HG02938 (cell line): ENCODE results near the gene STOML2.
A peak's percentile ranks its signal among the peaks of the same experiment; 100 is the strongest.
"Not testable (repeated sequence)": the region's sequence is repeated elsewhere in the genome, so short reads cannot be mapped to it uniquely, and the experiment has no call there.

Experiments
- ATAC-seq: cut with Tn5 transposase; IDR thresholded peaks from one replicate; pipeline ENCODE4 v1.9.1; 2021; ENCODE audit warnings: mild to moderate bottlenecking, moderate library complexity; ENCODE audit not compliant: unreplicated experiment

STOML2 gene, protein sequence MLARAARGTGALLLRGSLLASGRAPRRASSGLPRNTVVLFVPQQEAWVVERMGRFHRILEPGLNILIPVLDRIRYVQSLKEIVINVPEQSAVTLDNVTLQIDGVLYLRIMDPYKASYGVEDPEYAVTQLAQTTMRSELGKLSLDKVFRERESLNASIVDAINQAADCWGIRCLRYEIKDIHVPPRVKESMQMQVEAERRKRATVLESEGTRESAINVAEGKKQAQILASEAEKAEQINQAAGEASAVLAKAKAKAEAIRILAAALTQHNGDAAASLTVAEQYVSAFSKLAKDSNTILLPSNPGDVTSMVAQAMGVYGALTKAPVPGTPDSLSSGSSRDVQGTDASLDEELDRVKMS

GRCh38 chr9:35102769-35103659 lies at the start of gene STOML2:
STOML2 (minus strand) TSS chr9:35103131; CDS start chr9:35103094, 37 bp downstream.
- peak; percentile 87 for ATAC-seq

GRCh38 chr9:35147941-35148563 lies 45.1 kb upstream of the STOML2 start:
- ATAC-seq: not testable (repeated sequence)

DNA sequence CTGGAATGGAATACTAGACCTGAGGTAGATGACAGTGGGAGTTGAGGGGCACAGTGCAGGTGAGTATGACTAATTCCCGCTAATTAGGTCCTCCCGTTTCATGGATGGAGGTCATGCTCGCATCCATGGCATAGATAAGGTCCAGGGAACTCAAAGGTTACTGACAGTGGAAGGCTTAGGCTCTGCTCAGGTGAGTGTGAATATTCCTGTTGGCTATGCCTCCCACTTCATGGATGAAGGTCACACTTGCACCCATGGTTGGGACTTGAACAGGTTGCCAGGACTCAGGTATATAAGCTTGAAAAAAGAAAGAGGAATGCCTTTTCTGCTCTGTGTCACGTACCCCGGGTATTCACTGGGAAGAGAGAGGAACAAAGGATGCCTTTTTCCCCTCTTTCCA lies 39.1 kb upstream of the STOML2 start:
- ATAC-seq: no peak

GRCh38 chr9:35140093-35140492 lies 37.2 kb upstream of the STOML2 start:
- ATAC-seq: no peak

GRCh38 chr9:35136866-35137265 lies 33.9 kb upstream of the STOML2 start:
- no peak for ATAC-seq

DNA sequence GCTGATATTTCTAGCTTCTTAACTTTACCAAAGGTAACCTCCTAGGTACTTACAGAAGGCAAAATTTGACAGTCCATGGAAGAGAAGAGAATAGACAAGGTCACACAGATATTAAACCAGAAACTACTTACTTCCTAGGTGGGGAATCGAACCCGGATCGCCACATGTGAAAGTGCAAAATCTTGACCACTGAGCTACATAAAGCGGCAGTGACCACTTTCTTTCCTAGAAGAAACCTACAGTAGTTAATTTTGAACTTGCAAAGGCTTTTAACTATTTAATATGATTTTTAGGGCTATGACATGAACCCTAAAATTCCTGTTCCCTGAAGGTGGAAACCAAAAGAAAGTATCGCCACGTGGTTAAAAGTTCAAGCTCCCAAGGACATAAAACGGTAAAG lies 33.1 kb upstream of the STOML2 start:
- ATAC-seq: no peak

- ATAC-seq: no peak
Observed at GRCh38 chr9:35134920-35135319, 32.0 kb upstream of the STOML2 start.

DNA sequence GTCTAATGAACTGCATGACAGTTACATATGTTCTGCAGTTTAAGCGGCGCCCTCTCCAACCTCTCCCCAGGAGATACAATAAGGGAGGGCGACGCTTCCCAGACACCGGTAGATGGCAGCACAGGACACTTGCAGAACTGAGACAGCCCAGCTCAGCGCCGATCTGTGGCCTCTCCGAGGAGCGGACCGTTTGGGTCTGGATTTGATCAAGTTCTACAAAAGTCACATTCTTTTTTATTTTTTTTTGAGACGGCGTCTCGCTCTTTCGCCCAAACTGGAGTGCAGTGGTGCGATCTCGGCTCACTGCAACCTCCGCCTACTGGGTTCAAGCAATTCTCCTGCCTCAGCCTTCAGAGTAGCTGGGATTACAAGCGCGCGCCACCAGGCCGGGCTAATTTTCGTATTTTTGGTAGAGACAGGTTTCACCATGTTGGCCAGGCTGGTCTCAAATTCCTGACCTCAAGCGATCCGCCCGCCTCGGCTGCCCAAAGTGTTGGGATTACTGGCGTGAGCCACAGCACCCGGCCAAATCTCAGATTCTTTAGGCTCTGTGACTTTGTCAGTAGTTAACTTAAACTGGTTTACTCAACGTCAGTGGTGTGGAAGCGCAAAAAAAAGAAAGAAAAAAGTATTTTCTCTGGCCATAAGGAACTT lies 14.1 kb upstream of the STOML2 start:
- peak; percentile 47 for ATAC-seq

DNA sequence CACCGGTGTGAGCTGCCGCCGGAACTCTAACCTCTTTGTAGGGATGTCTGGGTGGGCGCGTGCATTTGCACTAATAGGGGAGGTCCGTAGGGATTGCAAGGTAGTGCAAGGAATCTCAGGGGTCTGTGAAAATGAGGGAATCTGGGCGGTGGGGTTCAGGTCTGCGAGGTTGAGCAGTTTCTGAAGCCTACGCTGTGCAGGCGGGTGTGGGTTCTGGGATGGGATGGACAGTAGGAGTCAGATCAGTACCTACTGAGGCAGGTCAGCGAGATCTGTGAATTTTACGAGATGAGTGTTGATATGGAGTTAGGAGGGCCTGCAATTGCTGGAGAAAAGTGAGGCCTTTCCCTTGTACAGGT lies 13.6 kb upstream of the STOML2 start:
- no peak for ATAC-seq

GRCh38 chr9:35115680-35116538 lies 13.0 kb upstream of the STOML2 start, which contains the start of gene ATOSB:
ATOSB (minus strand) TSS chr9:35115862; CDS start chr9:35108274, 7,588 bp downstream.
- ATAC-seq: peak; percentile 62

DNA sequence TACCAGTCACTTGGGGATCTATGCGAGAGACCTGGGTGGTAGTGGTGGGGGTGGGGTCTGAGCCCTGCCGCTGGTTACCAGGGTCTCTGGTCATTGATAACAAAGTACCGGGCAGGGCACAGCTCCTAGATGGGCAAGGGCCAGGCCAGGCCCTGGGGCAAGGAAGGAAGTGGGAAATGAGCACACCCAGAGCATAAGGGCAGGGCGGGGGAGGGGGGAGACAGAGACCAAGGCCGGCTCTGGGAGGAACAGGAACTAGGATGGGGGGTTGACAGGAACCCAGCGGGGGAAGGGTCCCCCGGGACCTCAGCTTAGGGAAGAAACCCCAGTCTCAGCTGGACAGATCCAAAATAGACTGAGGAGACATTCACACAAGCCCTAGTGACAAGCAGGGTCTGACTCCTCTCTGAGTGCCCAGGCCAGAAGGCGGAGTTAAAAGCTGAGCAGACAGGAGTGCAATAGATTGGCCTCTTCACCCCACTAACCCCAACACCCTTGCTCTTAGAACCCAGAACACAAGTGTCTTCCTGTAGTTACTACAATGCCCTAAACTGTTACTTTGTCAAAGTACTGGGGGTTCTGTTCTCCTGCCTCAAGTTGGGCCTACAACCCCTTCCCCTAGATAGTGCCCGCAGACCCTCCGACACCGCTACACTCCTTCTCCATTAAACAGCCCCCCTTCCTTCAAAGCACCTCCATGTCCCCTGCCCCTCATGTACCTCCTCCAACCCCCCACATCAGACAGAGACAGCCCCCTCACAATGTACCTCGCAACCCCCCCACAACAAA lies 12.1 kb upstream of the STOML2 start:
- no peak for ATAC-seq

- ATAC-seq: no peak
Observed at GRCh38 chr9:35114113-35114839, 11.3 kb upstream of the STOML2 start.

- no peak for ATAC-seq
Observed at GRCh38 chr9:35112257-35113020, 9.5 kb upstream of the STOML2 start.

DNA sequence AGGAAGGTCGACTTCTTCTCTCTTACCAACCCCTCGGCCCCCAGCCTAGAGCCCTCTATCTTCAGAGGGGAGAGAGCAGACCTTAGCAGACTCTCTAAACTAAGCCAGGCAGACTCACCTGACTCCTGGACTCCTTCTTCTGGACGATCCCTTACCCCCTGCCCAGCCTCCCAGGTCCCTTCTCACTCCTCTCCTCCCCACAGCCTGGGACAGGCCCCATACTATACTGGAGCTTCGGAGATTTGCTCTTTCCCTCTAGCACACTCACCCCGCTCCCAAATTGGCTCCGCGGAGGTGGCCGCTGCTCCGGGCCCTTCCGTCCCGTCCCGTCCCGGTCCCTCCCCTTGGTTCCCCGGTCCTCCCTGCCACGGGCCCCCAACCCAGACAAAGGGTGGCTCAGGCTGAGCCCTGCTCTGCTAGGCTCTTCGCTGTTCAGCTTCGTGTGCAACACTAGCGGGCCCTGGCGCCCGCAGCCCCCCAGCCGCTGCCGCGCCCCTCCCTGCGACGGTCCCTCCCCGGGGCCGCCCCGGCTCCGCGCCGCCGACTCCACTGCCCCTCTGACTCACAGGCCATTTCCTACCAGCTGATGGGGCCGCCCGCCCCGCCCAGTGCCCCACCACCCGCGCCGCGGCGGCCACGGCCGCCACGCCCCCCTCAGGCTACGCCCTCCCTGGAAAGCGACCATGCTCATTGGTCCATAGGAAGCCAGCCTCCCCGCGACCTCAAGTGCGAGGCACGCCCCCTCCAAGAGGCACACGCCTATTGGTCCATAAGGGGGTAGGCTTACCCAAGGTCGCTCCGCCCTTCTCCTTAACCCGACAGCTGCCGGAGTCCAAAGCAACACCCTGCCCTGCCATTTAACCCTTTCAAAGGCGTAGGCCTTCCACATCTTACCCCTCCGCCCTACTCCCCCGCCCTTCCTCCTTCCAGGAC lies 8.3 kb upstream of the STOML2 start:
- peak; percentile 62 for ATAC-seq

DNA sequence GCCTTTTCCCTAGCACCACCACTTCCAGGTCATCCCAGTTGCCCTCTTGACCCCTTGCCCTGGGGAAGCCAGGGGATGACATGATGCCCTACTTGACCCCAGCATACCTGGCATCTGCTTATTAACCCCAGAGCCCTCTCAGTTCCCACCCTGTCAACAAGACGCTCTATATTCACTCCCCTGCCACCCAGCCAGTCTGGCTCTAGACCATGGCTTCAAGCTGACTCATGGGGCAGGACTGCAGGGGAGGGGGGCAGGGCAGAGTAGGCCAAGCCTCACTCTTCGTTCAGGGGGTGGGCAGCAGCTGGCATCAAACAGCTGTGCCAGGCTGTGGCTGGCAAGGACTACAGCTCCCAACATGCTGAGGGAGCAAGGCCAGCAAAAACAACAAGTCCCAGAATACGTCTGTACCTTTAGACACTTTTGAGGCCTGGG lies 7.4 kb upstream of the STOML2 start:
- no peak for ATAC-seq

DNA sequence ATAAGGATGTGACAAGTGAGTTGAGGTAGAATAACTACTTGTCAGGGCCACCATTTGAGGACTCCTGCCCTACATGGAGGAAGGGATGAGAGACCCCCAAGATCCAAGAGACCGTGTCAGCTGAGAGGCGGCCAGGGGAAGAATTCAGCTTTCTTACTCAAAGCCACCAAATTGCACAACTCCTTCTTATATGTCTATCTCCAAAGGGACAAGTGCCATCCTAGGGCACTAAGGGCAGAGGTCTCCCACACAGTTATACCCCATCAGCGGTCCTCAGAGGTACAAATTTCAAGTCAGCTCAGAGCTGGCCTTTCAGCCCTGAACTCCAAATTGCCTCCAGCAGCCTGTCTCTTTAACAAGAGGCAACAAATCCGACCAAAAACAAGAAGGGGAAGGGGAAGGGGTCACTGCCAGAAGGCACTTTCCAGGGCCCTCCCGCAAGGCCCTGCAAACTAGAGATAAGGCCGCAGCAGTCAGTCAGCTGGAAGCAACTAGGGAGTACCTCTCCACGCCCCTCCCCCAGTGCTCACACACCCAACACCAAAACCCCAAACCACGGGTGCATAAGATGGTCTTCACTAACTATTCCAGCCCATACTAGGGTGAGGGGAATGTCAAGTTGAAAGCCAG lies 6.1 kb upstream of the STOML2 start:
- no peak for ATAC-seq
